Measurements from ENCODE around the gene PDE6D. TPM values are rescaled to one million over a fixed set of nuclear protein-coding genes. Genes with fewer than 3 reads are reported as not detected.

Gene PDE6D
- total and polyA plus RNA-seq, 2 of the 13 experiments (the other 11 are each of a cell fraction or from before 2014, with no cell fraction given) = 14.1 to 23.2 TPM

GRCh38 chr2:231707927-231708772 is 72.9 kb downstream of the PDE6D start, which contains the start of gene PTMA (continued):
- TF ChIP-seq ZNF383 (CRISPR knock-in tag; IDR thresholded peaks at IDR 0.05; ENCODE audit: borderline replicate concordance) = no peak
- TF ChIP-seq ZFY (CRISPR knock-in tag; IDR thresholded peaks at IDR 0.05) = peak; percentile 47; the same call in 1 of the 2 replicates
- peak; percentile 94 for TF ChIP-seq NFYC (CRISPR knock-in tag; IDR thresholded peaks at IDR 0.05)
- no peak for TF ChIP-seq FOXA1 (IDR thresholded peaks at IDR 0.05)
- TF ChIP-seq FOXA1 (CRISPR knock-in tag; IDR thresholded peaks at IDR 0.05) = 0 out of 2 replicates have a peak, but pooled peaks have one; percentile 10
- no peak for TF ChIP-seq AGO2 (optimal IDR thresholded peaks at IDR 0.05; ENCODE audit: low read depth, low read length)
- TF ChIP-seq REXO4 (CRISPR knock-in tag; IDR thresholded peaks at IDR 0.05; ENCODE audit: borderline replicate concordance) = no peak
- peak; percentile 67; the same call in 1 of the 2 replicates for TF ChIP-seq ZNF878 (CRISPR knock-in tag; IDR thresholded peaks at IDR 0.05)
- no peak for TF ChIP-seq HHEX (CRISPR knock-in tag; IDR thresholded peaks at IDR 0.05)
- no peak; the same call in 1 of the 2 replicates for TF ChIP-seq FOXJ3 (CRISPR knock-in tag; IDR thresholded peaks at IDR 0.05; ENCODE audit: borderline replicate concordance)
- TF ChIP-seq ZNF350 (CRISPR knock-in tag; IDR thresholded peaks at IDR 0.05; ENCODE audit: borderline replicate concordance, low read depth) = peak; percentile 87; the same call in 1 of the 2 replicates
- TF ChIP-seq, protein P1, sequence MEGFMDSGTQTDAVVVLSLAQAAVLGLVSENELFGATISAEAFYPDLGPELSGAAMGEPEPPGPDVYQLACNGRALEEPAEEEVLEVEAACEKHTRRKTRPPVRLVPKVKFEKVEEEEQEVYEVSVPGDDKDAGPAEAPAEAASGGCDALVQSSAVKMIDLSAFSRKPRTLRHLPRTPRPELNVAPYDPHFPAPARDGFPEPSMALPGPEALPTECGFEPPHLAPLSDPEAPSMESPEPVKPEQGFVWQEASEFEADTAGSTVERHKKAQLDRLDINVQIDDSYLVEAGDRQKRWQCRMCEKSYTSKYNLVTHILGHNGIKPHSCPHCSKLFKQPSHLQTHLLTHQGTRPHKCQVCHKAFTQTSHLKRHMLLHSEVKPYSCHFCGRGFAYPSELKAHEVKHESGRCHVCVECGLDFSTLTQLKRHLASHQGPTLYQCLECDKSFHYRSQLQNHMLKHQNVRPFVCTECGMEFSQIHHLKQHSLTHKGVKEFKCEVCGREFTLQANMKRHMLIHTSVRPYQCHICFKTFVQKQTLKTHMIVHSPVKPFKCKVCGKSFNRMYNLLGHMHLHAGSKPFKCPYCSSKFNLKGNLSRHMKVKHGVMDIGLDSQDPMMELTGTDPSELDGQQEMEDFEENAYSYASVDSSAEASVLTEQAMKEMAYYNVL (CRISPR knock-in tag; IDR thresholded peaks at IDR 0.05; ENCODE audit: borderline replicate concordance) = peak; percentile 55; the same call in 1 of the 2 replicates
- TF ChIP-seq LCORL (IDR thresholded peaks at IDR 0.05) = no peak
- TF ChIP-seq LCORL (CRISPR knock-in tag; IDR thresholded peaks at IDR 0.05) = peak; percentile 82
- TF ChIP-seq JUND (CRISPR knock-in tag; IDR thresholded peaks at IDR 0.05) = no peak
- TF ChIP-seq, protein P2, sequence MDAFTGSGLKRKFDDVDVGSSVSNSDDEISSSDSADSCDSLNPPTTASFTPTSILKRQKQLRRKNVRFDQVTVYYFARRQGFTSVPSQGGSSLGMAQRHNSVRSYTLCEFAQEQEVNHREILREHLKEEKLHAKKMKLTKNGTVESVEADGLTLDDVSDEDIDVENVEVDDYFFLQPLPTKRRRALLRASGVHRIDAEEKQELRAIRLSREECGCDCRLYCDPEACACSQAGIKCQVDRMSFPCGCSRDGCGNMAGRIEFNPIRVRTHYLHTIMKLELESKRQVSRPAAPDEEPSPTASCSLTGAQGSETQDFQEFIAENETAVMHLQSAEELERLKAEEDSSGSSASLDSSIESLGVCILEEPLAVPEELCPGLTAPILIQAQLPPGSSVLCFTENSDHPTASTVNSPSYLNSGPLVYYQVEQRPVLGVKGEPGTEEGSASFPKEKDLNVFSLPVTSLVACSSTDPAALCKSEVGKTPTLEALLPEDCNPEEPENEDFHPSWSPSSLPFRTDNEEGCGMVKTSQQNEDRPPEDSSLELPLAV (CRISPR knock-in tag; conservative IDR thresholded peaks at IDR 0.05; ENCODE audit: low read depth) = no peak; the same call in 1 of the 2 replicates
- TF ChIP-seq TP53 (CRISPR knock-in tag; conservative IDR thresholded peaks at IDR 0.05) = no peak
- TF ChIP-seq E2F2 (CRISPR knock-in tag; IDR thresholded peaks at IDR 0.05; ENCODE audit: borderline replicate concordance) = peak; percentile 54; the same call in 1 of the 2 replicates
- no peak; the same call in 1 of the 2 replicates for TF ChIP-seq JDP2 (CRISPR knock-in tag; IDR thresholded peaks at IDR 0.05; ENCODE audit: borderline replicate concordance)
- peak; percentile 96 for TF ChIP-seq ZNF441 (CRISPR knock-in tag; IDR thresholded peaks at IDR 0.05; ENCODE audit: borderline replicate concordance)
- peak; percentile 70 for TF ChIP-seq CREB1 (IDR thresholded peaks at IDR 0.05)
- TF ChIP-seq CREB1 (CRISPR knock-in tag; IDR thresholded peaks at IDR 0.05) = 0 out of 2 replicates have a peak, but pooled peaks have one; percentile 48
- no peak for TF ChIP-seq NFATC3 (CRISPR knock-in tag; IDR thresholded peaks at IDR 0.05)
- TF ChIP-seq ATF4 (CRISPR knock-in tag; IDR thresholded peaks at IDR 0.05) = no peak; a peak in 1 of 4 replicates
- TF ChIP-seq ETV6 (CRISPR knock-in tag; conservative IDR thresholded peaks at IDR 0.05) = peak; percentile 41; the same call in 1 of the 2 replicates
- TF ChIP-seq MTA3 (CRISPR knock-in tag; IDR thresholded peaks at IDR 0.05) = no peak
